Measurements from ENCODE around the gene NFASC. TPM values are rescaled to one million over a fixed set of nuclear protein-coding genes. Genes with fewer than 3 reads are reported as not detected.

NFASC gene
- total and polyA plus RNA-seq, 4 donors, result 0.23 to 5.4 (median 1.9) TPM

GRCh38 chr1:205004351-205004750 lies 133.7 kb downstream of the NFASC start:
- DNase-seq (ENCODE audit: low spot score), result no peak
- no peak overlapping the region for H3K4me3 ChIP-seq (ENCODE audit: low read depth in 1 of 3, low read length in 3 of 3)
- 64% methylated on average over 3 of the region's 3 CpGs for WGBS
- no peak overlapping the region for H3K9ac ChIP-seq (ENCODE audit: low read depth in 1 of 2, low read length in 2 of 2)
- H3K36me3 ChIP-seq (ENCODE audit: control insufficient read depth in 4 of 4, insufficient read depth in 3 of 4, low read depth in 1 of 4, low read length in 3 of 4), result no peaks in the 10 kb centered on the region
- H3K27me3 ChIP-seq (ENCODE audit: control insufficient read depth in 4 of 4, insufficient read depth in 4 of 4, low read length in 3 of 4), result no peaks in the 10 kb centered on the region
- no peak for TF ChIP-seq YY1 (IDR thresholded peaks at IDR 0.05)
- TF ChIP-seq FOXA1 (IDR thresholded peaks at IDR 0.05), result no peak
- TF ChIP-seq CTCF (IDR thresholded peaks at IDR 0.05; ENCODE audit: low read depth, low read length, missing input control), result no peak
- no peak for TF ChIP-seq SP1 (IDR thresholded peaks at IDR 0.05)
- no peak for TF ChIP-seq ZBTB33 (IDR thresholded peaks at IDR 0.05)
- TF ChIP-seq NR2F2 (IDR thresholded peaks at IDR 0.05), result no peak
- TF ChIP-seq REST (IDR thresholded peaks at IDR 0.05), result no peak
- no peak for TF ChIP-seq FOXA2 (IDR thresholded peaks at IDR 0.05)
- TF ChIP-seq RAD21 (IDR thresholded peaks at IDR 0.05), result no peak
- TF ChIP-seq RXRA (IDR thresholded peaks at IDR 0.05), result no peak
- no peak for TF ChIP-seq GABPA (IDR thresholded peaks at IDR 0.05 in 1 of 2, conservative IDR thresholded peaks at IDR 0.05 in 1 of 2)
- no peak for TF ChIP-seq HNF4A (conservative IDR thresholded peaks at IDR 0.05)
- no peak for TF ChIP-seq HNF4G (IDR thresholded peaks at IDR 0.05)
- no peak for TF ChIP-seq TAF1 (conservative IDR thresholded peaks at IDR 0.05)
- H3K9me3 ChIP-seq (ENCODE audit: control insufficient read depth in 4 of 4, low read length in 3 of 4), result no peaks in the 10 kb centered on the region
- H3K4me1 ChIP-seq (ENCODE audit: control insufficient read depth in 4 of 4, insufficient read depth in 4 of 4, low read length in 3 of 4), result peaks cover 6 to 42% (median 33%) of the 10 kb centered on the region in 4 donors
- H3K27ac ChIP-seq (ENCODE audit: low read depth in 1 of 2, low read length in 2 of 2), result no peak overlapping the region

- Histone ChIP-seq H3K36me3 (ENCODE audit: control insufficient read depth in 4 of 4, insufficient read depth in 3 of 4, low read depth in 1 of 4, low read length in 3 of 4) (no peaks in the 10 kb centered on the region), H3K27me3 (ENCODE audit: control insufficient read depth in 4 of 4, insufficient read depth in 4 of 4, low read length in 3 of 4) (no peaks in the 10 kb centered on the region), H3K4me1 (ENCODE audit: control insufficient read depth in 4 of 4, insufficient read depth in 4 of 4, low read length in 3 of 4) (peaks cover 2 to 18% (median 15%) of the 10 kb centered on the region in 4 donors), H3K27ac (ENCODE audit: low read depth in 1 of 2, low read length in 2 of 2) (no peak overlapping the region), H3K9me3 (ENCODE audit: control insufficient read depth in 4 of 4, low read length in 3 of 4) (no peaks in the 10 kb centered on the region), H3K4me3 (ENCODE audit: low read depth in 1 of 3, low read length in 3 of 3) (no peak overlapping the region), H3K9ac (ENCODE audit: low read depth in 1 of 2, low read length in 2 of 2) (no peak overlapping the region)
- TF ChIP-seq YY1 (IDR thresholded peaks at IDR 0.05) (no peak), SP1 (IDR thresholded peaks at IDR 0.05) (no peak)
- DNase-seq (ENCODE audit: low spot score), result no peak
- WGBS, result 94% methylated on average over 8 of the region's 8 CpGs
Observed at GRCh38 chr1:205008896-205009295, 138.2 kb downstream of the NFASC start.
